CD4-positive, alpha-beta T cell treated with Interleukin-17A for 4 hours (primary cell): Measurements from ENCODE around the gene DENND1A.

ENCODE experiments used
- DNase-seq: peaks from one replicate; pipeline ENCODE4 v3.0.0-alpha.2; 2020; ENCODE audit warnings: mixed read lengths

Gene DENND1A

GRCh38 chr9:123807251-123807650 lies 122.7 kb downstream of the DENND1A start:
- DNase-seq: no peak

GRCh38 chr9:123806829-123807228 lies 123.1 kb downstream of the DENND1A start:
- no peak for DNase-seq

- DNase-seq: no peak
These were observed 131.7 kb downstream of the DENND1A start for GRCh38 chr9:123798195-123798594.

- no peak for DNase-seq
These were observed 133.1 kb downstream of the DENND1A start for GRCh38 chr9:123796618-123797484.

GRCh38 chr9:123796094-123796493 lies 133.8 kb downstream of the DENND1A start:
- DNase-seq: no peak

DNA sequence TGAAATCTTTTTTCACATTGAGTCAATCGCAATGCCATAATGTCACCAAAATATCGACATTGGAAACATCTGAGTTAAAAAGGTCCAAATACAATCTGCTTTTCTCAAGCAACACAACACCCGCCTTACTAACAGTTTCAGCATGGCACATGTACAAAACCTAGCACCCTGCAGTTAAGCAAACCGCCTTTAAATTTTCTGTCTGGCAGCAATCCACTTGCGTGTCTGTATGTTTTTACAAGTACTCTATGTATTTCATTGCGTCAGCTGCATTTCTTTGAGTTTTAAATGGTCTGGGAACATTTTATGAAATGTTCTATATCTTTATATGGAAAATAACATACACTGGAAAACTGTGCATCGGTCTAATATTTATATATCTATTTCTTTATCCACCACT lies 134.6 kb downstream of the DENND1A start:
- DNase-seq: no peak

DNA sequence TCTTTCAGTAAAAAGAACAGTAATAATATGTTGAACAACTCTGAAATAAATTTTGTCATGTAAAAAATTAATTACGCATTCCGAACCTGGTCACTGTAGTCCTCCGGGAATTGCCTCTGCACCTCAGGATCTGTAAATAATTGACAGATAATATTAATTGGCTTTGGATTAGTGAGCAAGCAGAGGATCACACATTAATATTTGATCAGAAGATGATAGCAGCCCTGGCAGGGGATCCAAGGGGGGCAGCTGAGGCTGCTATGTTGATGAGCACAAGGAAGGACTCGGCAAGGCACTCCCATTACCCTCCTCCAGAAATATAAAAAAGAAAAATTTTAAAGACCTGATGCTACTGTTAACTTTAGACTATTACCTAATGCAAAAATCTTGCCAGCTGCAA lies 137.4 kb downstream of the DENND1A start:
- DNase-seq: no peak

DNA sequence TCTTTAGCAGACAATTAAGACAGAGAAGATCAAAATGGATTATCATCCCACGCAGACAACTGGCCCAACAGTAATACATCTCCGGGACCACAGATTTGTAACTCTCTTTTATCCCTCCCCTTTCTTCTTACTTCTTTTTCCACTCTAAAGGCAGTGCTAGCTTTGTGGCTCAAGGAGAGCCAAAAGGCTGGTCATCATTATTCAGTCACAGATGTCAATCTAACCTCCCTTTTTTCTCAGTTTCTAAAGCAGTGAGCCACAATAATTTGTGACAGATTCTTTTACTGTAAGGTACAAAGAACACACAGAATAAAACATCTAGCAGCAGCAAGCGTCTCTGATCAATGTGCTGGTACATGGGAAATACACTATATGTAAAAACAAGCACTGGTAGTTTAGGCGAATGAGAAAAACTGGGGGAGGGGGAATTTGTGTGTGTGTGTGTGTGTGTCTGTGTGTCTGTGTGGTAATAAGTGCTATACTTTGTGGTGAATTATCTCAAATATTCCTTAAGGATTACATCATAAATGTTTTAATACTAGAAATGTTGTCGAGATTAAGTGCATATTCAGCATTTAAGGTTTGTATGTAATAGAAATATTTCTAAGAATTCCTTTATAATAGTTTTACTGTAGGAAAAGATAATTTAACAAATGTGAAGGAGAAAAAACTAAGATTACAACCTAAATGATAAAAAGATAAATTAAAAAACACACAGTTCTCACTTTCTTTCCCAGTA lies 140.2 kb downstream of the DENND1A start:
- DNase-seq: no peak

GRCh38 chr9:123787416-123787815 lies 142.5 kb downstream of the DENND1A start:
- no peak for DNase-seq

DNA sequence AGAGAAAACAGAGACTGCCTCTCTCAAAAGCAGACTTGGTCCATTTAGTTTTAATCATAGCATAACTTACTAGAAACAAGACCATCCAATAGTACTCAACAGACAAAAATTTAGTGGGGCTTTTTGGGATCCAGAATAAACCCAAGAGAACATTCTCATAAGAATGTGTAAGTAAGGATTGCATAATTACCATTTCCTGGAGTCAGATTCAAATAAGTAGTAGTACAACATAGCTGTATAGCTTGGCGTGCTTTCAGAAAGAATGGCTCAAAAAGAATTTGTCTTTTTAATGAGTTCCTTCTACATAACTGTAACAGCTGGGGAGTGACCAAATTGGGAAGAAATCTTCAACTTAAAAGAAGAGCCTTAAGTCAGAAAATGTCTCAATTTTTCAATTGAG lies 145.4 kb downstream of the DENND1A start:
- DNase-seq: no peak

DNA sequence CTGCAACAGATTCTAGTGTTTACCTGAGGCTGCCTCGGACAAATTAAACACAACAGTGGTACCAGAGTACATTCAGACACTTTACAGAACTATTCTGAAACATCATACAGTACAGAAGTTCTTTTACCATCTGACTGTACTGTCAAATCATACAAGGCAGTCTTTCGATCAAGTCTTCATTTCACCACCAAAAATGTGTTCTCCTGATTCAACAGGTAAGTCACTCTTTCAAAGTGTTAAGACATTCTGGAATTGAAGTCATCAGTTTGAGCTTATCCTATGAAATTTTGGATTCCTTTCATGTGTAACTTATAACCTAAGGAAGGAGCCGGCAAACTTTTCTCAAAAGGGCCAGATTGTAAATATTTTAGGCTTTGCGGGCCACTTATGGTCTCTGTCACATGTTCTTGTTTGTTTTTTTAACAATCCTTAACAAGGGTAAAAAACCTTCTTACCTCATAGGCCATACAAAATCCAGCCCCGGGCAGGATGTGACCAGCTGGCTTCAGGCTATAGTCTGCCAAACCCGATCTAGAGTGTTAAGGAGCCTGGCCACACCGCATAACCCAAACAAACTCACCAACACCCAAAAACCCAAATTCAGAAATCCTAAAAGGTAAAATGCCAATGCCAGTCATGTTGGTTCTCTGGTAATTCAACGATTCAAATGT lies 151.6 kb downstream of the DENND1A start:
- no peak for DNase-seq

- no peak for DNase-seq
These were observed 153.0 kb downstream of the DENND1A start for GRCh38 chr9:123776708-123777537.

- DNase-seq: no peak
These were observed 154.3 kb downstream of the DENND1A start for GRCh38 chr9:123775289-123776284.

- DNase-seq: no peak
These were observed 156.1 kb downstream of the DENND1A start for GRCh38 chr9:123773783-123774182.

GRCh38 chr9:123772967-123773366 lies 157.0 kb downstream of the DENND1A start:
- DNase-seq: no peak

- no peak for DNase-seq
These were observed 157.6 kb downstream of the DENND1A start for GRCh38 chr9:123772374-123772773.

DNA sequence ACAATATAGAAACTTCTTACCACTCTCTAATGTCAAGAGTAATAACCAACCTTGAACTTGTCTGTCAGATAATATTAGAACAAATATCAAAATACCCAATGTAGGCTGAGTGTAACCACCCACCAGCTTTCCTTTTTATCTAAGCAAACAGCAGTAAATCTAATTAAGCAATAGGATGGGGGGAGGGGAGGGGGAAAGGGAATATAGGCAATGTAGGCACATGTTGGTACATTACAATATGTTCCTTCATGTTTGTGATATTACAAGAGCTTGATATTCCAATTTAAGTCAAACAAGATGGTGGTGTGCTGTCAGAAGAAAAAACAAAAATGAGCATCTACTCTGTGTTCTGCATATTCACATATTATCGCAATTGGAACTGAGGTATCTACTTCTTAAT lies 158.2 kb downstream of the DENND1A start:
- DNase-seq: no peak

DNA sequence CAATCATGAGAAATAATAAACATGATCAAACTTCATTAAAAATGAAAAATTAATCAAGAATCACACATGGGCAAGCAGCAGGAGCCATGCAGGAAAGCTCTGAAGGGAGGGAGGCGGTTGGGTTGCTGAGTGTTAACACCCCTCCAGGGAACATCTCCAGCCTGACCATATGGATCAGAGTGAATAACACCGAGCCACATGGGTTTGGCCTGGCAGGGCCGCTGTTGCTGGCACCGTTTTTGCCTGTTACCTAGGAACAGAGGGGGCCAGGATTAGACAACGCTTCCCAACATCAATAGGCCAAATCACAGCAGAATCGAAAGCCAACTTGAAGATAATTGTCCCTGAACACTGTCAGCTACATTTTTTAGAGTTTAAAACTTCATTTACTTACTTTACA lies 160.2 kb downstream of the DENND1A start:
- no peak for DNase-seq

GRCh38 chr9:123763910-123764588 lies 165.9 kb downstream of the DENND1A start:
- no peak for DNase-seq

GRCh38 chr9:123761905-123762605 lies 167.9 kb downstream of the DENND1A start:
- DNase-seq: no peak
